Stimulated activated CD4-positive, alpha-beta T cell treated with anti-CD3 and anti-CD28 coated beads, TNF-alpha, amount 100 ng/mL, for 1 hour (primary cell): ENCODE results near the gene SELPLG.
A peak's percentile ranks its signal among the peaks of the same experiment; 100 is the strongest.
"Not testable (repeated sequence)": the region's sequence is repeated elsewhere in the genome, so short reads cannot be mapped to it uniquely, and the experiment has no call there.

ENCODE experiments used
- DNase-seq, 3 donors: peaks; one replicate each; pipeline ENCODE4 v3.0.0-alpha.2; 2020; ENCODE audit warnings: low read depth in 3 of 3, low spot score in 1 of 3

The SELPLG gene, protein sequence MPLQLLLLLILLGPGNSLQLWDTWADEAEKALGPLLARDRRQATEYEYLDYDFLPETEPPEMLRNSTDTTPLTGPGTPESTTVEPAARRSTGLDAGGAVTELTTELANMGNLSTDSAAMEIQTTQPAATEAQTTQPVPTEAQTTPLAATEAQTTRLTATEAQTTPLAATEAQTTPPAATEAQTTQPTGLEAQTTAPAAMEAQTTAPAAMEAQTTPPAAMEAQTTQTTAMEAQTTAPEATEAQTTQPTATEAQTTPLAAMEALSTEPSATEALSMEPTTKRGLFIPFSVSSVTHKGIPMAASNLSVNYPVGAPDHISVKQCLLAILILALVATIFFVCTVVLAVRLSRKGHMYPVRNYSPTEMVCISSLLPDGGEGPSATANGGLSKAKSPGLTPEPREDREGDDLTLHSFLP

GRCh38 chr12:108633534-108634248 lies at the start of gene SELPLG:
Gene SELPLG (minus strand): TSS chr12:108633894. CDS start chr12:108624307, 9,587 bp downstream.
- DNase-seq, result peak; percentile 53 to 75 (median 66)

DNA sequence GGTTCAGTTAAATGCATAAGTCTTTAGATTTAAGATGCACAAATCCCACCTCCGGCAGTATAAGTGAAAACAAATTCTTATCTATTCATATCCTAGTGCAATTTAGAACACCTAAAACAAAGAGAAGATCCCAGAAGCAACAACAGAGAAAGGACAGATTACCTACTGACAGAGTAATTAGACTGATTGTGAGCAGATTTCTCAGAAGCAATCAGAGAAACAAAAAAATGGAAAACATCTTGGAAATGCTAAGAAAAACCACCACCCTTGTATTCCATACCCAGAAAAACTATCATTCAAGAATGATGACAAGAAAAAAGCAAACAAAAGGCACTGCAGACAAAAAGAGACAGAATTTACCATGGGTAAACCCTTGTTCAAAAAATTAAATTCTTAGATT lies 47.6 kb upstream of the SELPLG start:
- no peak for DNase-seq

DNA sequence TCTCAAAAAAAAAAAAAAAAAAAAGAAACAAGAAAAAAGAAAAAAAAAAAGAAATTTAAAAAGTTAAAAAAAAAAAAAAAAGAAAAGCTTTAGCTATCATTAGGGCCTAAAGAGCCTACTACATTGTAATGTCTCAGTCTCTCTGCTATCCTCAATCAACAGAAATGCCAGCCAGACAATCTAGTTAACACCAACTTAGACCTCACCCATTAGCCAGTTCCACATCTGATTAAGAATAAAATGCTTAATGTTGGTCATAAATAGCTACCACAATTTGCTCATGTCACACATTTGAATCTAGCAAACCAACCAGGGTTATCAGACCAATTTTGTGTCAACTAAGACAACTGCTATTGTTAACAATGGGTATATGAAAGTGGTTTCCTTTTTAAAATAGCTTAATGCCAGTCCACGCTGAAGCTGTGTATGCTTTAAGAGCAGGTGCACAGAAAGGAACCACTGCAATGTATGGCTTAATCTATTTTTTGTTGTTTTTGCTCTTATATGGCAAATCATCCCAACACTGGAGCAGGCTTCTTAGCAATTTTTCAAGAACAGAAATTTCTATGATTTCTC lies 45.5 kb upstream of the SELPLG start:
- DNase-seq, result no peak

GRCh38 chr12:108678104-108678730 lies 44.5 kb upstream of the SELPLG start:
- no peak for DNase-seq

- no peak for DNase-seq
Measured at GRCh38 chr12:108677381-108677780, 43.7 kb upstream of the SELPLG start.

DNA sequence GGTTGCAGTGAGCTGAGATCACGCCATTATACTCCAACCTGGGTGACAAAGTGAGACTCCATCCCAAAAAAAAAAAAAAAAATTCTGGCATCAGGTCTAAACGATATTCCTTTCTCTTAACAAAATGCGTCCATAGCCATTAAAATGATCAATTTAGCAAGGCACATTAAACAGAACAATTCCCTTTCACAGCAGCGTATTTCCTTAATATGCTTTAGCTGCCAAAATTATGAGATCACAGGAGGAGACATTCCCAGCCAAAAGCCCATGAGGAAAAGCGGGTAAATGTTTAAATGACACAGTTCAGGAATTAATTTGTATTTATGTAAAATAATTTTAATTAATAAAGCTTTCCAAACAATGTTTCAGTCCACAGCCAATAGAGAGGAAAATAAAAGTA lies 43.0 kb upstream of the SELPLG start:
- DNase-seq, result no peak

DNA sequence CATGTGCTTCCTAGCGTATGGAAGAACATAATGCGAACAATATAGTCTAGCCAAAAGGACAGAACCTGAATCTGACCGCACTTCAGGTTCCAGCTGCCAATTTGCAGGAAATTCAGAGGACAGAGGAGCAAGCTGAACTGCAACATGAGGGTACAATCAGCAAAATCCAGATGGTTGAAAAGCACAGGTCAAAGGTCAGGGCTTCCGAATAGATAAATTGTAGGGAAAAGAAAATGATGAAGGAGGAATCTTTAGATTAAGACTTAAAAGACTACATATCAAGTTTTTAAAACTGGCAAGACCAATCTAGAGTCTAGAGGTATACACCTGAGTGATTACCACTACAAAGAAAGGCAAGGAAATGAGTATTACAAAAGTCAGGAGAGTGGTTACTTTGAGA lies 42.1 kb upstream of the SELPLG start:
- no peak for DNase-seq

GRCh38 chr12:108672054-108672453 lies 38.4 kb upstream of the SELPLG start:
- DNase-seq, result no peak

- no peak for DNase-seq
Measured at GRCh38 chr12:108671110-108671509, 37.4 kb upstream of the SELPLG start.

DNA sequence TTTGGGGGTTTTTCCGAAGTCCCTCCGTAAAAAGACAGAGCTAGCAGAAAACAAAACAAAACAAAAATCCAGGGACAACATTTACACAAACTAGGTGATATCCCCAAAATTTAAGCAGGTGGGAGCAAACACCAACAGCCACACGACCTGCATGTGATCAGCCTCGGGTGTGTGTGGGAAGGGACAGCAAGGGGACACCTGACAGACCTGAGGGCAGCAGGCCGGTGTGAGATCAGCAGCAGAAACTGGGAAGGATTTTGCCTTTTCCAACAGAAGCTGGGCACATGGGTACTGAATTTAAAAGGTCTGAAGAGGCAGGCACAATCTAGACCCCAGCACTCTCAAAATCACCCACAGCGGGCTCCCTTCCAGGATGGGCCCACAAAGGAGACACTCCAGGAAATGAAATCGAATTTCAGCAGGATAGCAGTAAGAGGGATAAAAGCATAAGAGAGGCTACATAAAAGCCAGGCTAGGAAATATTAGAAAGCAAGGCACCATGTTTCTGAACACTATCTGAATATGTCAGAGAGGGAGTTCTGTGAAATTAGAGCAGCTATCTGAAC lies 36.5 kb upstream of the SELPLG start:
- DNase-seq, result no peak

DNA sequence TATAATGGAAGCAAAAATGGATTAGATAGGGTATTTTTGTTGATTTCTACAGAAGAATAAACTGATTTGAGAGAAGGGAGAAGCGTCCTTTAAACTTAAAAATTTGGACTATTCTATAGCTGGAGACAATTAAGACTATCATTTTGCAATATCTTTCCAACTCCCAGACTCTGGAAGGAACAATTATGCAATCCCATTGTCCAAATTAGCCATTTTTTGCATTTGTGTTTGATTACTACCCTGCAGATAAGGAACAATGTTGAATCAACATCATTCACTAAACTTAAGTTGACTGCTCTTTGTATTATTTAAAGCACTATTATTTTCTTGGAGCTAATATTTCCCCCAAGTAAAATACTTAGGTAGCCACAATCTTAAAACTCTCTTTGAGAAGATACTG lies 34.8 kb upstream of the SELPLG start:
- DNase-seq, result no peak

GRCh38 chr12:108668063-108668462 lies 34.4 kb upstream of the SELPLG start:
- no peak for DNase-seq

DNA sequence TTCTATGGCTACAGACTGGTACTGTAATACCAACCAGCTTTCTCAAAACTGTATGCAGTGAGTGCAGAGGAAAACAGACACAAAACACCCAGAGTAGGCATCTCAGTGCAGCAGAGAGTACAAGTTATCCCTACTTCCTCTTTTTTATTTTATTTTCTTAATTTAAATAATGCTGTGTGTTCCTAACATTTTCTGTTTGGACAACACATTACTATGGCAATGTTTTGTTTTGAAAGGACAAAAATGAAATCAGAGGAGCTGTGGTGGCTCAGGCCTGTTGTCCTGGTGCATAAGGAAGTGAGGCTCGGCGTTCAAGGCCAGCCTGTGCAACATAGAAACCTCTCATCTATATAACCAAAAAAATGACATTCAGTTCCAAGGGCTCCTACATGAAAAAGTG lies 33.7 kb upstream of the SELPLG start:
- no peak for DNase-seq

DNA sequence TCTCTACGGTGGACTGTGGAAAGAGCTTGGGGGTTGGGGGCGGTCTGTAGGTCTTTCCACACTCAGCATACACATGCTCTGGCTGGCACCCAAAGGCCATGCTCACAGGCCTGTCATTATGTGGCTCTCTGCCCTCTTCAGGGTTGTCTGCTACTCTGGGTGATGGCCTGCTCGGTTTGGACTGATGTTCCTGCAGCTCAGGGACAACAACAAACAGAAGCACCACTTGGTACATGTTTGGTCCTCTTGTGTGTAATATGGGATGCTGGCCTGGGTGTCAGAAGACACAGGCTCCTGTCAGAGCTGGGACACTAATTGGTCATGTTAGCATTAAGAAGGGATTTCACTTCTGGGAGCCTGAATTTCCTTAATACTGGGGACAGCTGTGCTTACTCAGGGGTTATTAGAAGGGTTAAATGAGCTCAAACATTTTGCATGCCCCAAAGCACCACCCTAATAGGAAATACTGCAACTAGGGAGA lies 32.7 kb upstream of the SELPLG start:
- DNase-seq, result no peak

DNA sequence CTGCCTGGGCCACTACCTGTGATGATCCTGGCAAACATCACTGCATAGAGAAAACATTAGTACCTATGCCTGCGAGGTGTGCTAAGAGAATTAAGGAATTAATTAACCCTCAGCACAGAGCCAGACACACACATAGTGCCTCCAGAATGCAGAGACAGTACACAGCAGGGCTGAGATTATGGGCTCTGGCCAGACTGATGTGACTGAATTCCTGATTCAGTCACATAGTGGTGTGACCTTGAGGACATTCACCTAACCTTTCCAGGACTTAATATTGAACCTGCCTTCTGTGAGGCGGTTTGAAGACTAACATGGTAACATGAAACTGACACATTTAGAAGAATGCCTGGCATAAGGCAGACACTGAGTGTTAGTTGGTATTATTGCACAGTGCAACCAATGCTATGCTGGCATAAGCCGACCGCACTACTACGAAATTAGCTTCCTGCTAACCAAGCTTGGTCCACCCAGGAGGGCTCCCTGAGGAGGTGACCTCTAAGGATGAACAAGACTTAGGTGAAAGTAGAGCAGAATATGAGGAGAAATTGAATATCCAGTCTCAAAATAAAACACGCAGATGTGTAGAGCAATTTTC lies 32.0 kb upstream of the SELPLG start:
- DNase-seq, result no peak

DNA sequence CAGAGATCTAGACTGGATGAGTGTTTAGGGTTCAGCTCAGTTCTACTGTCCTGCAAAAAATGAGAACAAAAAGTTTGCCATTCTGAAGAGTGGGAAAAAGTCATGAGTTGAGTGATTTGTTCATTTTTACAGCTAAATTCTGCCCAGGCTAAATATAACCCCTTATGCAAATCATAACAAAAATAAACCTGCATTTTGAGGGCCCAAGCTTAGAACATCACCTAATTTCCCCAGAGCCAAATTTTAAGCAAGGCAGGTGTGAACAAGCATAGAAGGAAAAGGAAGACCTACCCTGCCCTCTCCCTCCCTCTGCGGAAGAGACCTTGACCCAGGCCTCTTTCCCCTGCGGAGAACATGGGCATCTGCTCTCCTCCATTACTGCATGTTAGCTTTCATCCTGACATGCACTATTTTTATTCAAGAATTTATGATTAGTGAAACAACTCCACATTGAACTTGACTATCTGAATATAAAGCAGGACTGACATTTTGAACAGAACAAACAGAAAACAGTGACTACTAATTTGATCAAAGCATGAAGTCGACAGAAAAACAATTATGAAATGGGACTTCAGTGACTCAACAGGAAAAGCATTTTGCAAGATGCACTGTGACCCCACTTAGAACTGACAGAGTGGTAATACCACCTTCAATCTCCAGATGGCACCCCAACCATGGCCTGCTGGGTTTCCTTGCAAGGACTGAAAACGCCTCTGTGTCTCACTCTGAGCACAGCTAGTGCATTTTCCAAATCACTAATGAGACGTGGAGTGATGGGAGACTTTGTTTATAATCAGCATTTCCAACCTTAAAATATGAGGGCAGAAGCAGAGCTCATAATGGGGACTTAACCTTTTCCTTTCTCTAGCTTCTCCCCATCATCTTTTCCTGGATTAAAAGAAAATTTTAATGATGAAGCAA lies 30.9 kb upstream of the SELPLG start:
- peak; percentile 55 to 73 (median 67) for DNase-seq

- no peak for DNase-seq
Measured at GRCh38 chr12:108663324-108664015, 29.8 kb upstream of the SELPLG start.

- DNase-seq, result not testable (repeated sequence)
Measured at GRCh38 chr12:108658115-108658514, 24.4 kb upstream of the SELPLG start.

GRCh38 chr12:108657130-108657745 lies 23.5 kb upstream of the SELPLG start:
- no peak for DNase-seq
